ENCODE measurements around the gene RBM15B. TPM values are rescaled to one million over a fixed set of nuclear protein-coding genes. Genes with fewer than 3 reads are reported as not detected.
A peak's percentile ranks its signal among the peaks of the same experiment; 100 is the strongest.

RBM15B gene
- total RNA-seq, 1 experiment from 2014 or later, result 61.1 TPM

GRCh38 chr3:51386159-51386851 lies 4.8 kb upstream of the RBM15B start:
- no peak overlapping the region for H4K5ac ChIP-seq (ENCODE audit: insufficient read length, low read depth, low read length)
- no peak overlapping the region for H3K27ac ChIP-seq (ENCODE audit: insufficient read length, low read depth, low read length)
- H3K23ac ChIP-seq (ENCODE audit: insufficient read length, low read depth, low read length), result no peak overlapping the region
- no peak overlapping the region for H3T11ph ChIP-seq (ENCODE audit: low read length)
- no peaks in the 10 kb centered on the region for H4K20me1 ChIP-seq (ENCODE audit: control insufficient read depth, insufficient read depth, insufficient read length)
- no CpG with 5 or more reads among the region's 8 CpGs for WGBS (ENCODE audit: extremely low coverage, insufficient read length, low lambda C conversion rate)
- no peaks in the 10 kb centered on the region for H3K27me3 ChIP-seq (ENCODE audit: insufficient read depth, low read length)
- no peak overlapping the region for H3K4ac ChIP-seq (ENCODE audit: low read depth, low read length)
- peak overlapping the region; percentile 95 to 98 for H3K4me3 Mint-ChIP-seq
- H3K9me3 ChIP-seq (ENCODE audit: control insufficient read depth, low read depth, low read length), result no peaks in the 10 kb centered on the region
- H3K27me3 Mint-ChIP-seq (ENCODE audit: low read depth), result peaks cover 2% of the 10 kb centered on the region; the same call in 1 of the 2 replicates
- peak; percentile 23 for DNase-seq
- no peak; the same call in 2 of the 3 replicates for TF ChIP-seq CTCF (conservative IDR thresholded peaks at IDR 0.05)
- H2AK5ac ChIP-seq (ENCODE audit: insufficient read length, low read length), result no peak overlapping the region
- no peak overlapping the region for H4K91ac ChIP-seq (ENCODE audit: insufficient read length, low read depth, low read length)
- no peak overlapping the region for H2AFZ ChIP-seq (ENCODE audit: low read length)
- H3K4me2 ChIP-seq (ENCODE audit: insufficient read depth, insufficient read length, low read length), result peak overlapping the region; percentile 89
- no peak overlapping the region for H2BK12ac ChIP-seq (ENCODE audit: insufficient read length, low read depth, low read length)
- H2BK20ac ChIP-seq (ENCODE audit: low read depth, low read length, poor library complexity, severe bottlenecking), result no peak overlapping the region
- peaks cover 11% of the 10 kb centered on the region for H3K79me2 ChIP-seq (ENCODE audit: insufficient read depth, low read length)
- H2BK5ac ChIP-seq (ENCODE audit: insufficient read length, low read length), result no peak overlapping the region
- peaks cover 3% of the 10 kb centered on the region for H3K79me1 ChIP-seq (ENCODE audit: insufficient read depth, low read depth, low read length, poor library complexity, severe bottlenecking)
- 0 out of 2 replicates have a peak, but pooled peaks cover 6% of the 10 kb centered on the region for H3K4me1 ChIP-seq (ENCODE audit: insufficient read depth, low read length)
- peaks cover 38 to 52% of the 10 kb centered on the region in 2 experiments for H3K4me1 Mint-ChIP-seq
- H3K18ac ChIP-seq (ENCODE audit: insufficient read length, low read depth, low read length), result no peak overlapping the region
- peak overlapping the region; percentile 91 for H3K9ac ChIP-seq (ENCODE audit: extremely low read depth, insufficient read length, low read length)
- H4K8ac ChIP-seq (replicated peaks; ENCODE audit: insufficient read length, low read depth, low read length), result no peak overlapping the region
- no peak overlapping the region for H2BK120ac ChIP-seq (ENCODE audit: low read depth, low read length, poor library complexity, severe bottlenecking)
- H3K36me3 Mint-ChIP-seq (ENCODE audit: insufficient read depth in 1 of 3, low read depth in 3 of 3), result peaks cover 30 to 52% (median 49%) of the 10 kb centered on the region in 3 experiments
- H3K23me2 ChIP-seq (ENCODE audit: insufficient read length, low read depth, low read length, poor library complexity, severe bottlenecking), result peaks cover 16% of the 10 kb centered on the region
- H3K14ac ChIP-seq (ENCODE audit: insufficient read depth, low read length), result no peak overlapping the region
- no peak overlapping the region for H2BK15ac ChIP-seq (ENCODE audit: low read depth, low read length)
- peak overlapping the region; percentile 43 to 99 (median 94); a peak in 6 of 7 replicates for H3K27ac Mint-ChIP-seq
- no peaks in the 10 kb centered on the region; a peak in 1 of 5 replicates for H3K9me3 Mint-ChIP-seq
- no peak overlapping the region for H3K56ac ChIP-seq (ENCODE audit: insufficient read length, low read depth, low read length)
